GM12874 (cell line): ENCODE measurements around the gene PTPMT1.

Experiments
- TF ChIP-seq, protein P1 (sequence below): IDR thresholded peaks from 2 replicates; pipeline ENCODE4 v1.5.1; 2011; ENCODE audit warnings: low read depth, mild to moderate bottlenecking, control low read depth, low read length, moderate library complexity; ENCODE audit not compliant: insufficient read depth

The PTPMT1 gene

GRCh38 chr11:47570651-47571356 is 5.4 kb downstream of the PTPMT1 start:
- TF ChIP-seq, protein P1, sequence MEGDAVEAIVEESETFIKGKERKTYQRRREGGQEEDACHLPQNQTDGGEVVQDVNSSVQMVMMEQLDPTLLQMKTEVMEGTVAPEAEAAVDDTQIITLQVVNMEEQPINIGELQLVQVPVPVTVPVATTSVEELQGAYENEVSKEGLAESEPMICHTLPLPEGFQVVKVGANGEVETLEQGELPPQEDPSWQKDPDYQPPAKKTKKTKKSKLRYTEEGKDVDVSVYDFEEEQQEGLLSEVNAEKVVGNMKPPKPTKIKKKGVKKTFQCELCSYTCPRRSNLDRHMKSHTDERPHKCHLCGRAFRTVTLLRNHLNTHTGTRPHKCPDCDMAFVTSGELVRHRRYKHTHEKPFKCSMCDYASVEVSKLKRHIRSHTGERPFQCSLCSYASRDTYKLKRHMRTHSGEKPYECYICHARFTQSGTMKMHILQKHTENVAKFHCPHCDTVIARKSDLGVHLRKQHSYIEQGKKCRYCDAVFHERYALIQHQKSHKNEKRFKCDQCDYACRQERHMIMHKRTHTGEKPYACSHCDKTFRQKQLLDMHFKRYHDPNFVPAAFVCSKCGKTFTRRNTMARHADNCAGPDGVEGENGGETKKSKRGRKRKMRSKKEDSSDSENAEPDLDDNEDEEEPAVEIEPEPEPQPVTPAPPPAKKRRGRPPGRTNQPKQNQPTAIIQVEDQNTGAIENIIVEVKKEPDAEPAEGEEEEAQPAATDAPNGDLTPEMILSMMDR, result no peak

GRCh38 chr11:47571357-47571729 is 5.9 kb downstream of the PTPMT1 start:
- TF ChIP-seq, protein P1, result no peak

GRCh38 chr11:47571895-47572294 is 6.5 kb downstream of the PTPMT1 start:
- TF ChIP-seq, protein P1, result no peak

GRCh38 chr11:47572715-47573255 is 7.4 kb downstream of the PTPMT1 start:
- TF ChIP-seq, protein P1, result no peak

GRCh38 chr11:47573321-47573720 is 7.9 kb downstream of the PTPMT1 start:
- TF ChIP-seq, protein P1, result no peak

GRCh38 chr11:47577460-47578041 is 12.2 kb downstream of the PTPMT1 start:
- TF ChIP-seq, protein P1, result no peak

- TF ChIP-seq, protein P1, result no peak
Measured at GRCh38 chr11:47578524-47579494, 13.4 kb downstream of the PTPMT1 start, which contains the start of the genes KBTBD4 and NDUFS3. Gene KBTBD4, minus strand, starts transcription at chr11:47578970. Its CDS starts 19 bp downstream, at chr11:47578951. Gene NDUFS3, plus strand, starts transcription at chr11:47579074. Its CDS starts 18 bp downstream, at chr11:47579092.
